NK-92 (cell line): ENCODE measurements around the gene F13A1.

Experiments used
- DNase-seq: peaks from one replicate; lab custom pipeline; 2025; ENCODE audit not compliant: unreplicated experiment; lab: John Stamatoyannopoulos, UW

The F13A1 gene

GRCh38 chr6:6319952-6320811 lies at the start of gene F13A1:
Gene F13A1 (minus strand): TSS chr6:6320662. CDS start chr6:6318664, 1,998 bp downstream.
- DNase-seq, result no peak

GRCh38 chr6:6368684-6369052 lies 48.2 kb upstream of the F13A1 start:
- DNase-seq, result no peak

- no peak for DNase-seq
Measured at GRCh38 chr6:6368040-6368683, 47.7 kb upstream of the F13A1 start.

GRCh38 chr6:6366803-6367202 lies 46.3 kb upstream of the F13A1 start:
- no peak for DNase-seq

- no peak for DNase-seq
Measured at GRCh38 chr6:6365242-6365641, 44.8 kb upstream of the F13A1 start.

GRCh38 chr6:6362056-6362840 lies 41.8 kb upstream of the F13A1 start:
- no peak for DNase-seq

- no peak for DNase-seq
Measured at GRCh38 chr6:6357530-6357929, 37.1 kb upstream of the F13A1 start.

GRCh38 chr6:6357032-6357431 lies 36.6 kb upstream of the F13A1 start:
- DNase-seq, result no peak

- DNase-seq, result no peak
Measured at GRCh38 chr6:6352772-6353171, 32.3 kb upstream of the F13A1 start.

GRCh38 chr6:6351511-6352025 lies 31.1 kb upstream of the F13A1 start:
- no peak for DNase-seq

- no peak for DNase-seq
Measured at GRCh38 chr6:6350696-6351095, 30.2 kb upstream of the F13A1 start.

- DNase-seq, result no peak
Measured at GRCh38 chr6:6348256-6348655, 27.8 kb upstream of the F13A1 start.

- DNase-seq, result no peak
Measured at GRCh38 chr6:6346427-6347023, 26.1 kb upstream of the F13A1 start.

- no peak for DNase-seq
Measured at GRCh38 chr6:6333501-6333900, 13.0 kb upstream of the F13A1 start.

GRCh38 chr6:6332811-6333244 lies 12.4 kb upstream of the F13A1 start:
- no peak for DNase-seq

GRCh38 chr6:6331946-6332601 lies 11.6 kb upstream of the F13A1 start:
- DNase-seq, result no peak

- DNase-seq, result no peak
Measured at GRCh38 chr6:6331393-6331792, 10.9 kb upstream of the F13A1 start.

GRCh38 chr6:6330407-6330806 lies 9.9 kb upstream of the F13A1 start:
- no peak for DNase-seq

- DNase-seq, result no peak
Measured at GRCh38 chr6:6328451-6328850, 8.0 kb upstream of the F13A1 start.

GRCh38 chr6:6323352-6323751 lies 2.9 kb upstream of the F13A1 start:
- DNase-seq, result no peak

- no peak for DNase-seq
Measured at GRCh38 chr6:6320901-6321300, 439 bp upstream of the F13A1 start.
